K562 (cell line): ENCODE results near the gene AIM2. TPM values are rescaled to one million over a fixed set of nuclear protein-coding genes. Genes with fewer than 3 reads are reported as not detected.
A peak's percentile ranks its signal among the peaks of the same experiment; 100 is the strongest.

Experiments
- ATAC-seq: fragments of 200-7000 bp; cut with Tn5 transposase; 3 replicates; pipeline ENCODE4 v1.9.1; 2020; ENCODE audit warnings: moderate library complexity
- BruUV-seq: library from RNA; stranded (reverse); fragments of 400-500 nt; replicated peaks from 2 replicates; lab custom pipeline; 2021; lab: Mats Ljungman, UMichigan
- CTCF ChIA-PET: fragments of 300-600 bp; formaldehyde crosslinking; extraction: SDS; loops from one replicate; lab custom pipeline; 2021; ENCODE audit warnings: low intra/inter-chr PET ratio; lab: Yijun Ruan, JAX
- POLR2A ChIA-PET: fragments of 300-600, 350-650 bp; sonication (Branson Sonifier 250); formaldehyde crosslinking; extraction: SDS; loops from one replicate; lab custom pipeline; 2021; ENCODE audit warnings: antibody characterized with exemption, inconsistent platforms; lab: Yijun Ruan, JAX
- DNase-seq, 4 experiments: peaks; one replicate each; pipeline versions ENCODE4 v3.0.0 to v3.0.0-alpha.2; 2011 to 2018; ENCODE audit warnings: low spot score in 3 of 4, mixed read lengths in 3 of 4; ENCODE audit errors: extremely low read depth in 1 of 4
- FAIRE-seq: peaks from 2 replicates; lab custom pipeline; 2011; peaks lifted over from hg19 to GRCh38; lab: Jason Lieb, UNC
- H2AFZ ChIP-seq: 2 replicates; pipeline ENCODE4 v1.6.0; 2011; ENCODE audit warnings: low read depth, low read length, control low read depth, inconsistent platforms
- H3K27ac ChIP-seq: fragments of 200-600 bp; 3 replicates; pipeline ENCODE4 v1.8.0; 2011; ENCODE audit warnings: low read depth, mild to moderate bottlenecking, control low read depth, inconsistent platforms, low read length, moderate library complexity, mixed read lengths; ENCODE audit errors: extremely low read depth
- H3K27me3 ChIP-seq, 2 experiments: fragments of 300-600 bp in 1 of 2; 2 replicates in 1 of 2; 3 replicates in 1 of 2; pipeline versions ENCODE4 v1.6.0 to v1.8.0; 2011; ENCODE audit warnings: inconsistent platforms in 2 of 2, low read length in 2 of 2, mild to moderate bottlenecking in 1 of 2, mixed read lengths in 1 of 2, moderate library complexity in 1 of 2; ENCODE audit not compliant: control insufficient read depth in 2 of 2, insufficient read depth in 2 of 2
- H3K36me3 ChIP-seq: fragments of 300-600 bp; 3 replicates; pipeline ENCODE4 v1.8.0; 2011; ENCODE audit warnings: mild to moderate bottlenecking, low read length, inconsistent platforms; ENCODE audit not compliant: control insufficient read depth, insufficient read depth
- H3K4me1 ChIP-seq, 2 experiments: fragments of 200-600 bp in 1 of 2; replicated peaks in 1 of 2; 2 replicates in 1 of 2; 3 replicates in 1 of 2; pipeline versions ENCODE4 v1.5.1 to v1.8.0; 2011; ENCODE audit warnings: inconsistent platforms in 2 of 2, low read length in 2 of 2, mild to moderate bottlenecking in 1 of 2, mixed read lengths in 1 of 2, moderate library complexity in 1 of 2; ENCODE audit not compliant: control insufficient read depth in 2 of 2, insufficient read depth in 2 of 2
- H3K4me2 ChIP-seq: 2 replicates; pipeline ENCODE4 v1.6.1; 2011; ENCODE audit warnings: low read length, control low read depth, inconsistent platforms, mixed read lengths; ENCODE audit not compliant: insufficient read depth
- H3K4me3 ChIP-seq: fragments of 200-600 bp; sonication (generic), shearing (Covaris generic); 2 replicates; pipeline ENCODE4 v1.5.1; 2016; ENCODE audit warnings: control low read depth, inconsistent platforms
- H3K79me2 ChIP-seq: fragments of 200-600 bp; 3 replicates; pipeline ENCODE4 v1.8.0; 2011; ENCODE audit warnings: low read length, inconsistent platforms; ENCODE audit not compliant: control insufficient read depth, insufficient read depth
- H3K9ac ChIP-seq, 2 experiments: 2 replicates each; pipeline versions ENCODE4 v1.6.0 to v1.6.1; 2011; ENCODE audit warnings: low read depth in 2 of 2, low read length in 2 of 2, control low read depth in 1 of 2, inconsistent platforms in 1 of 2, mild to moderate bottlenecking in 1 of 2, mixed read lengths in 1 of 2; ENCODE audit not compliant: insufficient read depth in 1 of 2
- H3K9me1 ChIP-seq: one replicate; pipeline ENCODE4 v1.6.0; 2011; ENCODE audit warnings: inconsistent platforms, mild to moderate bottlenecking, low read length, moderate library complexity; ENCODE audit not compliant: control insufficient read depth, insufficient read depth
- H3K9me3 ChIP-seq: replicated peaks from 2 replicates; pipeline ENCODE4 v1.5.1; 2011; ENCODE audit warnings: low read depth, low read length, inconsistent platforms; ENCODE audit not compliant: control insufficient read depth, insufficient read depth
- H4K20me1 ChIP-seq: replicated peaks from 2 replicates; pipeline ENCODE4 v1.6.1; 2011; ENCODE audit warnings: low read length, inconsistent platforms, mixed read lengths; ENCODE audit not compliant: control insufficient read depth, insufficient read depth
- FOSL1 ChIP-seq: fragments of 200-800 bp; sonication (Bioruptor generic); conservative IDR thresholded peaks from 2 replicates; pipeline ENCODE4 v1.6.1; 2016; ENCODE audit warnings: missing genetic modification characterization, missing compliant biosample characterization
- KDM1A ChIP-seq, 2 experiments: fragments of 450-650 bp; IDR thresholded peaks; 2 replicates each; pipeline ENCODE4 v1.6.1; 2016; ENCODE audit warnings: mild to moderate bottlenecking in 2 of 2
- MYNN ChIP-seq, 2 experiments: sonication (generic); formaldehyde crosslinking in 1 of 2; IDR thresholded peaks; 2 replicates each; pipeline versions ENCODE4 v1.5.0 to v1.6.1; 2016 to 2020; ENCODE audit warnings: antibody characterized with exemption in 1 of 2, missing genetic modification reagents in 1 of 2
- TCF3 ChIP-seq: sonication (generic); formaldehyde crosslinking; IDR thresholded peaks from 2 replicates; pipeline ENCODE4 v1.4.0; 2020; ENCODE audit warnings: mild to moderate bottlenecking, missing genetic modification reagents
- U2AF2 ChIP-seq: fragments of 200-400 bp; formaldehyde crosslinking; optimal IDR thresholded peaks from 2 replicates; pipeline ENCODE3; 2017; ENCODE audit warnings: low read depth, mild to moderate bottlenecking, low read length
- ZBTB7A ChIP-seq: IDR thresholded peaks from 2 replicates; pipeline ENCODE4 v1.6.1; 2011; ENCODE audit warnings: low read depth, mild to moderate bottlenecking, low read length, moderate library complexity, borderline replicate concordance; ENCODE audit not compliant: control insufficient read depth
- ZNF444 ChIP-seq: fragments of 250-450 bp; sonication (Bioruptor Pico); IDR thresholded peaks from 2 replicates; pipeline ENCODE4 v1.4.0; 2020; ENCODE audit warnings: mild to moderate bottlenecking, moderate library complexity
- ZNF507 ChIP-seq: conservative IDR thresholded peaks from 2 replicates; pipeline ENCODE4 v1.6.1; 2017; ENCODE audit warnings: missing genetic modification characterization, missing compliant biosample characterization
- ZNF830 ChIP-seq: fragments of 250-450 bp; sonication (Bioruptor Pico); IDR thresholded peaks from 2 replicates; pipeline ENCODE4 v1.5.0; 2021; ENCODE audit warnings: mild to moderate bottlenecking
- WGBS: fragments of 100-300 bp; shearing (Covaris generic); methylation state at CpG from one replicate; pipeline ENCODE4 v1.1.6; 2016; ENCODE audit warnings: low coverage, mixed read lengths; ENCODE audit not compliant: insufficient coverage; ENCODE audit errors: missing lambda C conversion rate; 5-methylcytosine and 5-hydroxymethylcytosine counted together
- in situ Hi-C: fragments of 300-500 bp; cut with MboI; formaldehyde crosslinking; loops from 4 replicates; pipeline ENCODE4 v1.15.0; 2018; ENCODE audit warnings: inconsistent platforms, mixed read lengths
- intact Hi-C: fragments of 100-400 bp; cut with micrococcal nuclease; formaldehyde crosslinking; loops from 2 replicates; pipeline ENCODE4 v1.14.2; 2022
- polyA plus RNA-seq, 8 experiments: library from polyadenylated mRNA; depleted of rRNA in 4 of 8; stranded (reverse) in 5 of 8; unstranded in 3 of 8; fragments of >200 nt; fragmentation: Nextera tagmentation in 2 of 8; fragmentation: Illumina TruSeq in 1 of 8; extraction: Ambion mirVana in 2 of 8; extraction: Trizol in 1 of 8; gene quantifications; 2 replicates each; pipeline versions ENCODE4 v1.2.1 to v1.2.3, GENCODE V29; 2011 to 2014; ENCODE audit warnings: inconsistent platforms in 1 of 8, missing spikeins in 1 of 8
- total RNA-seq, 7 experiments: library from RNA; depleted of rRNA in 6 of 7; stranded (reverse); fragments of >200 nt in 6 of 7; fragmentation: Illumina TruSeq in 2 of 7; extraction: Trizol in 2 of 7; gene quantifications; 2 replicates each; pipeline versions ENCODE4 v1.2.1 to v1.2.3, GENCODE V29; 2011 to 2021; ENCODE audit warnings: low replicate concordance in 1 of 7
- TF ChIP-seq, protein P1 (sequence below), 2 experiments: fragments of 450-650 bp in 1 of 2; sonication (generic) in 1 of 2; formaldehyde crosslinking in 1 of 2; IDR thresholded peaks in 1 of 2; conservative IDR thresholded peaks in 1 of 2; 2 replicates each; pipeline versions ENCODE4 v1.6.1 to v1.8.1; 2016 to 2023; ENCODE audit warnings: mild to moderate bottlenecking in 2 of 2, moderate library complexity in 2 of 2, inconsistent platforms in 1 of 2, missing genetic modification reagents in 1 of 2

AIM2 gene
- total and polyA plus RNA-seq, 9 of the 15 experiments (the other 6 are each of a cell fraction or from before 2014, with no cell fraction given), result 0.10 to 0.95 (median 0.22) TPM

DNA sequence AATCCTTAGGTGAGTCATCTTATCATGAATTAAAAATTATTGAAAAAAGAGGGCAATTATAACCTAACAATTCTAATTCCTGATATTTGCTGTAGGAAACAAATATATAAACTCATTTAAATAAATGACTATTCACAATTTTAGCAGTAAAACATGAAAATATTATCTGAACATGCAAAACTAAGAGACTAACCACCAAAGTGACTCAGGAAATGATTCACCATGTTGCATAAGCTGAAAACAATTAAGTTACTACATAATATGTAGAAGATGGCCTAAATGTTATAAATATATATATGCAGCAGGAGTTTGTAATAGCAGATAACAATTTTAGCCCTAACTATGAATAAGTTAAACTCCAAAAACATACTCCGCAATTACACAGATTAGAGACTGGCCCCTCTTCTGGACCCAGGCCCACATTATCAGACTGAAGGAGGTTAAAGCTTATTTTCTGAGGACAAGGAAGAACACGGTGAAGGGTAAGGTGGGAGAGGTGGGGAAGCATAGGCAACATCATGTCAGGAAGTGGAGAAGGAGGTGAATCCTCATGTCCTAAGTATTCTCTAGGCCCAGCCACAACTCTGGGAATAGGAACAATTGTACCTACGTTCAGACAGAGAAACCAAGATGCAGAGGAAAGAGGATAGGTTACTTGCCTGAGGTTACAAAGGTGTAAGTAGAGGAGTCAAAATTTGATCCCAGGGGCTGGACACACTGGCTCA, 15.6 kb upstream of the AIM2 start:
- no peaks in the 10 kb centered on the region; a peak in 1 of 5 replicates for H3K4me1 ChIP-seq
- H4K20me1 ChIP-seq, result no peaks in the 10 kb centered on the region
- ATAC-seq (no peak), FAIRE-seq (no peak), DNase-seq (no peak)
- no peaks in the 10 kb centered on the region for H3K9me3 ChIP-seq
- no peaks in the 10 kb centered on the region for H3K79me2 ChIP-seq
- BruUV-seq, result no TSS peak
- no peak overlapping the region for H3K9ac ChIP-seq
- H2AFZ ChIP-seq, result no peak overlapping the region; the same call in 1 of the 2 replicates
- H3K4me2 ChIP-seq, result no peak overlapping the region
- CTCF ChIA-PET, result no interaction called here
- H3K4me3 ChIP-seq, result no peak overlapping the region
- H3K27me3 ChIP-seq, result no peaks in the 10 kb centered on the region; a peak in 2 of 5 replicates
- no peaks in the 10 kb centered on the region for H3K9me1 ChIP-seq
- in situ Hi-C loops, result no loop called here
- POLR2A ChIA-PET, result interaction anchor here (0.6 to 0.9 kb wide), 2 partner anchors 16 to 40 kb away, joined by 3 read pairs; partner anchors contain the start of gene AIM2
- no peaks in the 10 kb centered on the region for H3K36me3 ChIP-seq
- intact Hi-C loops, result no loop called here
- no peak overlapping the region for H3K27ac ChIP-seq
- 8% methylated on average over 2 of the region's 3 CpGs for WGBS
- no peak for TF ChIP-seq U2AF2
- no peak for TF ChIP-seq KDM1A (IDR thresholded peaks at IDR 0.05)
- no peak for TF ChIP-seq MYNN (IDR thresholded peaks at IDR 0.05)
- TF ChIP-seq MYNN (CRISPR knock-in tag; IDR thresholded peaks at IDR 0.05), result no peak
- TF ChIP-seq TCF3 (CRISPR knock-in tag), result no peak
- TF ChIP-seq ZNF444 (CRISPR knock-in tag), result no peak
- no peak for TF ChIP-seq ZNF507 (tag)
- TF ChIP-seq ZBTB7A, result no peak
- TF ChIP-seq, protein P1, sequence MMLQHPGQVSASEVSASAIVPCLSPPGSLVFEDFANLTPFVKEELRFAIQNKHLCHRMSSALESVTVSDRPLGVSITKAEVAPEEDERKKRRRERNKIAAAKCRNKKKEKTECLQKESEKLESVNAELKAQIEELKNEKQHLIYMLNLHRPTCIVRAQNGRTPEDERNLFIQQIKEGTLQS (IDR thresholded peaks at IDR 0.05), result peak; percentile 51; the same call in 1 of the 2 replicates
- TF ChIP-seq, protein P1 (CRISPR knock-in tag; conservative IDR thresholded peaks at IDR 0.05), result no peak
- no peak for TF ChIP-seq ZNF830
- TF ChIP-seq FOSL1 (tag), result peak; percentile 94
